IMR-90 (cell line): ENCODE measurements around the gene GOLGA1. TPM values are rescaled to one million over a fixed set of nuclear protein-coding genes. Genes with fewer than 3 reads are reported as not detected.
A peak's percentile ranks its signal among the peaks of the same experiment; 100 is the strongest.

Experiments used
- ATAC-seq: fragments of 200-7000 bp; cut with Tn5 transposase; 2 replicates; pipeline ENCODE4 v1.9.1; 2020; ENCODE audit warnings: low read depth, mild to moderate bottlenecking, moderate library complexity
- BruUV-seq: library from RNA; stranded (reverse); fragments of 400-500 nt; replicated peaks from 2 replicates; lab custom pipeline; 2021; lab: Mats Ljungman, UMichigan
- CTCF ChIA-PET: fragments of 300-600 bp; formaldehyde crosslinking; extraction: SDS; loops from one replicate; lab custom pipeline; 2021; ENCODE audit warnings: antibody characterized with exemption; lab: Yijun Ruan, JAX
- POLR2A ChIA-PET: fragments of 300-600 bp; sonication (Branson Sonifier 250); formaldehyde crosslinking; loops from one replicate; lab custom pipeline; 2022; ENCODE audit warnings: antibody characterized with exemption; ENCODE audit not compliant: unreplicated experiment; lab: Charles Lee
- DNase-seq: peaks from one replicate; pipeline ENCODE4 v3.0.0; 2013
- H2AFZ ChIP-seq: replicated peaks from 2 replicates; pipeline ENCODE3; 2013; ENCODE audit warnings: low read length, mild to moderate bottlenecking; ENCODE audit not compliant: poor library complexity
- H2AK5ac ChIP-seq: 2 replicates; pipeline ENCODE4 v1.6.1; 2013; ENCODE audit warnings: low read depth, low read length, inconsistent platforms
- H2AK9ac ChIP-seq: replicated peaks from 2 replicates; pipeline ENCODE3; 2013; ENCODE audit warnings: mild to moderate bottlenecking, low read depth, low read length, moderate library complexity; ENCODE audit not compliant: poor library complexity
- H2BK120ac ChIP-seq: 2 replicates; pipeline ENCODE4 v1.6.1; 2013; ENCODE audit warnings: low read depth, low read length, inconsistent platforms
- H2BK15ac ChIP-seq: 3 replicates; pipeline ENCODE4 v1.6.1; 2013; ENCODE audit warnings: low read depth, low read length, inconsistent platforms
- H2BK20ac ChIP-seq: 2 replicates; pipeline ENCODE4 v1.6.1; 2013; ENCODE audit warnings: low read depth, mild to moderate bottlenecking, inconsistent platforms, low read length, moderate library complexity
- H2BK5ac ChIP-seq: 2 replicates; pipeline ENCODE4 v1.6.1; 2013; ENCODE audit warnings: mild to moderate bottlenecking, low read depth, low read length, inconsistent platforms; ENCODE audit not compliant: poor library complexity, severe bottlenecking
- H3K14ac ChIP-seq: replicated peaks from 2 replicates; pipeline ENCODE4 v1.6.1; 2013; ENCODE audit warnings: low read depth, low read length, inconsistent platforms
- H3K18ac ChIP-seq: 2 replicates; pipeline ENCODE4 v1.6.1; 2013; ENCODE audit warnings: low read depth, low read length, control low read depth
- H3K23ac ChIP-seq: 2 replicates; pipeline ENCODE4 v1.6.1; 2013; ENCODE audit warnings: low read depth, low read length, inconsistent platforms
- H3K27ac ChIP-seq: 2 replicates; pipeline ENCODE4 v1.5.1; 2013; ENCODE audit warnings: mild to moderate bottlenecking, control low read depth, low read length; ENCODE audit not compliant: insufficient read depth
- H3K27me3 ChIP-seq: 2 replicates; pipeline ENCODE4 v1.6.1; 2013; ENCODE audit warnings: low read length; ENCODE audit not compliant: control insufficient read depth, insufficient read depth
- H3K36me3 ChIP-seq: 2 replicates; pipeline ENCODE4 v1.6.1; 2013; ENCODE audit warnings: low read length, mixed read lengths; ENCODE audit not compliant: control insufficient read depth, insufficient read depth
- H3K4ac ChIP-seq: 2 replicates; pipeline ENCODE4 v1.6.1; 2013; ENCODE audit warnings: low read depth, low read length, inconsistent platforms
- H3K4me1 ChIP-seq: 2 replicates; pipeline ENCODE4 v1.6.1; 2013; ENCODE audit warnings: low read length, mixed read lengths; ENCODE audit not compliant: control insufficient read depth, insufficient read depth
- H3K4me2 ChIP-seq: 2 replicates; pipeline ENCODE4 v1.6.1; 2013; ENCODE audit warnings: low read depth, mild to moderate bottlenecking, control low read depth, low read length, moderate library complexity
- H3K4me3 ChIP-seq: 2 replicates; pipeline ENCODE4 v1.5.1; 2013; ENCODE audit warnings: low read depth, mild to moderate bottlenecking, control low read depth, low read length, moderate library complexity; ENCODE audit not compliant: insufficient read depth
- H3K56ac ChIP-seq: 2 replicates; pipeline ENCODE4 v1.6.1; 2013; ENCODE audit warnings: low read length, inconsistent platforms; ENCODE audit not compliant: insufficient read depth; ENCODE audit errors: extremely low read depth
- H3K79me1 ChIP-seq, 2 experiments: 2 replicates each; pipeline ENCODE4 v1.6.1; 2013; ENCODE audit warnings: low read length in 2 of 2, inconsistent platforms in 1 of 2, low read depth in 1 of 2
- H3K9ac ChIP-seq: 2 replicates; pipeline ENCODE4 v1.6.1; 2013; ENCODE audit warnings: low read depth, low read length, control low read depth
- H3K9me1 ChIP-seq: 2 replicates; pipeline ENCODE4 v1.6.1; 2013; ENCODE audit warnings: low read length, inconsistent platforms; ENCODE audit not compliant: insufficient read depth
- H3K9me3 ChIP-seq: 2 replicates; pipeline ENCODE4 v1.6.1; 2013; ENCODE audit warnings: low read length; ENCODE audit not compliant: control insufficient read depth, insufficient read depth
- H4K20me1 ChIP-seq: 2 replicates; pipeline ENCODE4 v1.6.1; 2013; ENCODE audit warnings: low read length, inconsistent platforms; ENCODE audit not compliant: insufficient read depth
- H4K5ac ChIP-seq: 2 replicates; pipeline ENCODE4 v1.6.1; 2013; ENCODE audit warnings: mild to moderate bottlenecking, low read depth, low read length, control low read depth
- H4K8ac ChIP-seq, 2 experiments: 2 replicates each; pipeline ENCODE4 v1.6.1; 2013; ENCODE audit warnings: low read depth in 2 of 2, low read length in 2 of 2, control low read depth in 1 of 2, inconsistent platforms in 1 of 2
- H4K91ac ChIP-seq: 2 replicates; pipeline ENCODE4 v1.6.1; 2013; ENCODE audit warnings: low read depth, low read length, inconsistent platforms; ENCODE audit not compliant: insufficient read depth
- BHLHE40 ChIP-seq: fragments of 150-350 bp; IDR thresholded peaks from 2 replicates; pipeline ENCODE4 v1.6.1; 2016; ENCODE audit warnings: mild to moderate bottlenecking, low read depth, low read length
- CEBPB ChIP-seq: IDR thresholded peaks from 2 replicates; pipeline ENCODE4 v1.6.1; 2012; ENCODE audit warnings: low read depth, low read length, improper control_type of control experiment
- CHD1 ChIP-seq: IDR thresholded peaks from 2 replicates; pipeline ENCODE4 v1.6.1; 2012; ENCODE audit warnings: low read depth, low read length, improper control_type of control experiment
- CTCF ChIP-seq: conservative IDR thresholded peaks from 2 replicates; pipeline ENCODE4 v1.5.1; 2012; ENCODE audit warnings: mild to moderate bottlenecking, low read depth, low read length, improper control_type of control experiment
- ELK1 ChIP-seq: fragments of 150-350 bp; IDR thresholded peaks from 2 replicates; pipeline ENCODE4 v1.6.1; 2016; ENCODE audit warnings: low read depth, mild to moderate bottlenecking, low read length, moderate library complexity, borderline replicate concordance
- FOS ChIP-seq: fragments of 150-350 bp; IDR thresholded peaks from 2 replicates; pipeline ENCODE4 v1.6.1; 2016; ENCODE audit warnings: low read depth, low read length
- MAFK ChIP-seq: IDR thresholded peaks from 2 replicates; pipeline ENCODE4 v1.6.1; 2012; ENCODE audit warnings: low read depth, low read length, improper control_type of control experiment
- MAZ ChIP-seq: IDR thresholded peaks from 2 replicates; pipeline ENCODE4 v1.6.1; 2012; ENCODE audit warnings: low read depth, mild to moderate bottlenecking, low read length, improper control_type of control experiment, moderate library complexity, borderline replicate concordance
- MXI1 ChIP-seq: IDR thresholded peaks from 2 replicates; pipeline ENCODE4 v1.6.1; 2012; ENCODE audit warnings: low read depth, mild to moderate bottlenecking, low read length, moderate library complexity, borderline replicate concordance
- NFE2L2 ChIP-seq: fragments of 150-350 bp; IDR thresholded peaks from 2 replicates; pipeline ENCODE4 v1.6.1; 2016; ENCODE audit warnings: low read depth, mild to moderate bottlenecking, low read length
- POLR2A ChIP-seq: IDR thresholded peaks from 2 replicates; pipeline ENCODE4 v1.6.1; 2012; ENCODE audit warnings: mild to moderate bottlenecking, low read depth, low read length
- RAD21 ChIP-seq: IDR thresholded peaks from 2 replicates; pipeline ENCODE4 v1.6.1; 2012; ENCODE audit warnings: low read length, improper control_type of control experiment
- RCOR1 ChIP-seq: IDR thresholded peaks from 2 replicates; pipeline ENCODE4 v1.6.1; 2012; ENCODE audit warnings: mild to moderate bottlenecking, low read length, improper control_type of control experiment; ENCODE audit not compliant: insufficient replicate concordance
- RFX5 ChIP-seq: IDR thresholded peaks from 2 replicates; pipeline ENCODE4 v1.8.0; 2012; ENCODE audit warnings: low read depth, mild to moderate bottlenecking, low read length, moderate library complexity
- SMC3 ChIP-seq: fragments of 150-350 bp; IDR thresholded peaks from 2 replicates; pipeline ENCODE4 v1.6.1; 2016; ENCODE audit warnings: low read depth, mild to moderate bottlenecking, antibody characterized with exemption, low read length, moderate library complexity
- USF2 ChIP-seq: fragments of 150-350 bp; IDR thresholded peaks from 2 replicates; pipeline ENCODE4 v1.6.1; 2017; ENCODE audit warnings: mild to moderate bottlenecking, antibody characterized with exemption, low read length, low read depth
- WGBS, 2 experiments: methylation state at CpG; one replicate each; pipeline versions ENCODE4 v1.1.5 to v1.1.7; 2013; ENCODE audit warnings: missing lambda C conversion rate in 2 of 2; ENCODE audit not compliant: insufficient read length in 1 of 2; ENCODE audit errors: extremely low coverage in 2 of 2; 5-methylcytosine and 5-hydroxymethylcytosine counted together
- dilution Hi-C: fragments of 300-500 bp; cut with HindIII; formaldehyde crosslinking; loops from one replicate; pipeline ENCODE4 v1.14.3; 2018; ENCODE audit warnings: low sequenced_read_pairs; ENCODE audit not compliant: unreplicated experiment
- in situ Hi-C: fragments of 300-500 bp; cut with MboI; formaldehyde crosslinking; loops from 3 replicates; pipeline ENCODE4 v1.14.3; 2019; ENCODE audit warnings: low sequenced_read_pairs, inconsistent platforms, mixed read lengths
- intact Hi-C: fragments of 100-400 bp; cut with micrococcal nuclease; formaldehyde crosslinking; loops from 2 replicates; pipeline ENCODE4 v1.10.0; 2022
- polyA plus RNA-seq, 3 experiments: library from polyadenylated mRNA; depleted of rRNA; stranded (reverse); fragments of >200 nt; gene quantifications; 2 replicates each; pipeline ENCODE4 v1.2.3, GENCODE V29; 2012; ENCODE audit warnings: low replicate concordance in 1 of 3
- total RNA-seq: library from RNA; depleted of rRNA; stranded (reverse); fragments of >200 nt; gene quantifications from 2 replicates; pipeline ENCODE4 v1.2.3, GENCODE V29; 2012

Gene GOLGA1
- total and polyA plus RNA-seq, 2 of the 4 experiments (the other 2 are of a cell fraction): 10.6 to 12.7 TPM

GRCh38 chr9:124960409-124960752 is 19.5 kb upstream of the GOLGA1 start:
- no peaks in the 10 kb centered on the region for H3K9me1 ChIP-seq
- dilution Hi-C loops (no loop called here), intact Hi-C loops (loop anchor here (2.0 kb wide), 1 partner anchor 20 kb away; the partner anchor contains the start of gene GOLGA1), in situ Hi-C loops (no loop called here)
- no peak overlapping the region for H2AK9ac ChIP-seq
- H3K18ac ChIP-seq: peak overlapping the region; percentile 86; the same call in 1 of the 2 replicates
- WGBS, 2 experiments: no CpG with 5 or more reads among the region's 2 CpGs
- peak overlapping the region in 1 of 2 experiments; percentile 46; a peak in 2 of 4 replicates for H4K8ac ChIP-seq
- no peak for TF ChIP-seq CTCF
- no peak for TF ChIP-seq BHLHE40
- TF ChIP-seq NFE2L2: no peak
- TF ChIP-seq FOS: peak; percentile 18; the same call in 1 of the 2 replicates
- TF ChIP-seq RAD21: no peak
- TF ChIP-seq RCOR1: no peak
- TF ChIP-seq CHD1: no peak
- TF ChIP-seq ELK1: no peak
- no peak for TF ChIP-seq POLR2A
- TF ChIP-seq SMC3: no peak
- no peak for TF ChIP-seq MAZ
- no peak for TF ChIP-seq MXI1
- TF ChIP-seq CEBPB: peak; percentile 77
- TF ChIP-seq MAFK: no peak
- no peak for TF ChIP-seq RFX5
- TF ChIP-seq USF2: no peak
- no peaks in the 10 kb centered on the region for H3K27me3 ChIP-seq
- H3K36me3 ChIP-seq: no peaks in the 10 kb centered on the region; the same call in 1 of the 2 replicates
- H3K4me2 ChIP-seq: no peak overlapping the region
- peak overlapping the region; percentile 90 for H2BK20ac ChIP-seq
- H3K4ac ChIP-seq: peak overlapping the region; percentile 90
- BruUV-seq: no TSS peak
- 0 out of 2 replicates have a peak overlapping the region, but pooled peaks have one; percentile 55 for H3K14ac ChIP-seq
- peak overlapping the region; percentile 67; the same call in 1 of the 2 replicates for H4K5ac ChIP-seq
- peak overlapping the region; percentile 74; the same call in 1 of the 2 replicates for H4K91ac ChIP-seq
- ATAC-seq (no peak; the same call in none of the 2 replicates), DNase-seq (peak; percentile 83)
- H4K20me1 ChIP-seq: no peaks in the 10 kb centered on the region; the same call in 1 of the 2 replicates
- no peaks in the 10 kb centered on the region for H3K79me1 ChIP-seq
- H3K56ac ChIP-seq: no peak overlapping the region
- peak overlapping the region; percentile 86 for H3K27ac ChIP-seq
- H2AFZ ChIP-seq: peak overlapping the region; percentile 77
- H2BK120ac ChIP-seq: peak overlapping the region; percentile 91
- H2BK15ac ChIP-seq: no peak overlapping the region
- H2BK5ac ChIP-seq: peak overlapping the region; percentile 99
- no peaks in the 10 kb centered on the region; the same call in 1 of the 2 replicates for H3K4me1 ChIP-seq
- peak overlapping the region; percentile 49; the same call in 1 of the 2 replicates for H2AK5ac ChIP-seq
- CTCF ChIA-PET: interaction anchor here (0.6 to 0.9 kb wide), 2 partner anchors 9 to 10 kb away, joined by 3 to 8 read pairs; no protein-coding TSS in a partner anchor
- peaks cover 2% of the 10 kb centered on the region; the same call in 1 of the 2 replicates for H3K9me3 ChIP-seq
- H3K4me3 ChIP-seq: no peak overlapping the region
- H3K23ac ChIP-seq: peak overlapping the region; percentile 86; the same call in 1 of the 2 replicates
- no peak overlapping the region for H3K9ac ChIP-seq
- POLR2A ChIA-PET: no interaction called here
